GM18502 (cell line): Measurements from ENCODE around the gene IL17RB.

ENCODE experiments used
- ATAC-seq: cut with Tn5 transposase; IDR thresholded peaks from one replicate; pipeline ENCODE4 v1.9.1; 2021; ENCODE audit warnings: mild to moderate bottlenecking; ENCODE audit not compliant: unreplicated experiment, poor library complexity

The IL17RB gene

GRCh38 chr3:53811143-53811927 is 35.0 kb upstream of the IL17RB start:
- ATAC-seq: no peak

- no peak for ATAC-seq
Observed at GRCh38 chr3:53812434-53812833, 33.9 kb upstream of the IL17RB start.

DNA sequence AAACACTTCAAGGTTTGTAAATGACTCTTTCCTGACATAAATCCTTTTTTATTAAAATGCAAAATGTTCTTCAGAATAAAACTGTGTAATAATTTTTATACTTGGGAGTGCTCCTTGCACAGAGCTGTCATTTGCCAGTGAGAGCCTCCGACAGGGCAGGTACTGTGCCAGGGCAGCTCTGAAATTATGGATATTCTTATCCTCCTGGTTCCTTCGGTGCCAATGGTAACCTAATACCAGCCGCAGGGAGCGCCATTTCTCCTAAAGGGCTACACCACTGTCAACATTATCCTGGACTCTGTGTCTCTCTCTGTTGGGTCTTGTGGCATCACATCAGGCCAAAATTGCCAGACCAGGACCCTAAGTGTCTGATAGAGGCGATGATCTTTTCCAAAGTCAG is 33.1 kb upstream of the IL17RB start:
- ATAC-seq: no peak

DNA sequence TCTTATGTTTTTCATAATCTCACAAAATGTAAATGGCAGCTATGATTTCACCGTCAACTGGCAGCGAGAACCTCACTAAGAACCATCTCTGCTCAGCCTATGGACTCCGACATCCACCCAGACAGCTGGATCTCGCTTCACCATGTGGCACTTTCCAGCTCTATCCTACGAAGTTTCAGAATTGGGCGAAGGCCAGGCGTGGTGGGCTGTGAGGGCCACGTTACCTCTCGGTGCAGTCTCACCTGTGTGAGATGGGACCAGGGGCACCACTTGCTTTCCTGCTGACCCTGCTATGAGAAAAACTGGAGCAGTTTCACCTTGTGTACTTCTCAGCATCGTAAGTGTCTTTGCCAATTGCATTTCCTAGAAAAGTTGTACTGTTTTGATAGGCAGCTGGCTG is 32.5 kb upstream of the IL17RB start:
- ATAC-seq: no peak

- ATAC-seq: no peak
Observed at GRCh38 chr3:53815067-53815466, 31.3 kb upstream of the IL17RB start.

DNA sequence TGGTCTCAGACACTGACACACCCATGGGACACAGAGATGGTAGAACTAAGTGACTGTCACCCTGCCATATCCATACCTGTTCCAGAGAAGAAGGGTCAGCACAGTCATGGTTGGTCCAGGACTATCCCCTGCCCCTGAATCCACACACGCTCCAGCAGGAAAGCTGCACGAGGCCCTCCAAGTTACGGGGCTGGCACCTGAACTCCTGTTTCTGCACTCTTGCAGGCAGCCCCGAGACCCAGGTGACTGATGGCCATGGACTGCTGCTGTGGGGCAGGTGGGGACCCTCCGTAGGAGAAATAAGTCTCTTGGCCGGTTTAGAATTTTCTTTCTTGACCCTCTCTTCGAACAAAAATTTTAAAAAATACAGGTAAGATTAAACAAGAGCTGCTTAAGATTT is 30.7 kb upstream of the IL17RB start:
- ATAC-seq: no peak

DNA sequence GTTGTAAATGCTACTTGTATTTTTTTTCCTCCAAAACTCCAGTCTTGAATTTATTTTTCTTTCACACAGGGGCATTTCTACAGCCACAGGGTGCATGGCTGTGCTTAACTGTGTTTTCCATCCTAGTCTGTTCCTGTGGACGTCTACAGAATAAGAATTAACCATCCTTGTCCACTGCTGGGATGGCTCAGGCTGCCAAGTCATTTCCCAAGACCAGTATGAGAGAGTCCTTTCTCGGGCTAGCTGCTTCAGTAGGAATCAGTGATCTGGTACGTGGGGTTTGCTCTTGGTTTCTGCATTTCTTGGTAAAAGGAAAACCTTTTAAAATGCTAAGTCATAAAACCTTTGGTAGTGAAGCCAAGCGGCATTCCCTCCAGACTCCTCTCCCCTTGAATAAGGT is 29.9 kb upstream of the IL17RB start:
- no peak for ATAC-seq

DNA sequence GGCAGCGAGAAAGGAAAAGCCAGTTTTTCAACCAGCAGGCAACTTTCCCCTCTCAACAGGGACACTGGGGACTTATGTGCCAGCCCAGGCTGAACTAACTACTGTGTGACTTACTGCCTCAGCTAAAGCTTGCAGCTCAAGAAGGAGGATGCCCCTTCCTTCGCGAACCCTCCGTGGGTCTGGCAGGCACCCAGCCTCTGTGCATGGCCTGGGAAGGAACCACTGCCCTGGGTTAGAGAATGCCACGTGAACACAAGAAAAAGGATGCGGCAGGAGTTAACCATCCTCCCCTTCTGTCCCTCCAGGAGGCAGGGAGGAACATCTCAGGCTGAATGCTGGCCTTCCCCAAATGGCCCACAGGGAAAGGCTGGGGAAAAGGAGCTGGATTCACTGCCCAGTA is 29.2 kb upstream of the IL17RB start:
- no peak for ATAC-seq

- ATAC-seq: no peak
Observed at GRCh38 chr3:53817809-53818208, 28.6 kb upstream of the IL17RB start.

DNA sequence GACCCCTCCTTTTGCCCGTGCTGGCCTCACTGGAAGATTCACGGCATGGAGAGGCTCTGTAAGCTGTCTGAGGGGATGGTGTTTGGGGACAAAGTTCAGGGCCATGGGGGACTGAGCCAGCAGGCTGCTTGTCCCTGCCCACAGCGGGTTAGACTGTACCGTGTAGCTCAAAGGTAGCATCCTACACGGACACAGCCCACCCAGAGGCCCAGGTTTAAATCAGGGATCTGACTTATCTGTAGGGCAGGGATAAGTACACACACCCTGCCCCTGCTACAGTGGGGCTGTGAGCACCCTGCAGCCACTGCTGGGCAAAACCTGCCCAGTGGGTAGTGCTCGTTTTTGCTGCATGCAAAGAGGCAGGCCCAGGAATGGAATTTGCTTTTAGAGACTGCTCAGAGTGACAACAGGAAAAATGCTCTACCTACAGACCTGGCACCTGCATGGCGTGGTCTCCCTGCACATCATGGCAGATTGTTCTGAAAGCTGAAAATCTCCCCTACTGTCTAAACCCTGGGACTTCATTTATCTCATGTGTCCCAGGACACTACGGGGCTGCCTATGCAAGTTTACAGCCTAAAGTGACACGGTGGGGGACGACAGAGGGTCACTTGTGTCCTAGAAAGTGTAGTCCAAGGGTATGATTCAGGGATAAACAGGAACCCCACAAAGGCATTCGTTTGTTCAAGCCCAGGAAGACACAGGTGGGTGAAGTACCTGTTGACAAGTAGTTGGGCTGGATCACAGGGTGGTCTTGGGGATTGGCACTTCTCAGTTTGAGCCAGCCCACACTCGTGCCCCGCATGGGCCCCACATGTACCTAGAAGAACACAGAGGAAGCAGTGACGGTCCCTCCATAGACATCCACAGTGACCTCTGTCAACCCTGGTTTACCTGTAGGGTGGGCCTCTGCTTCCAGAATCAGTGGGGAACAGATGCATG is 27.9 kb upstream of the IL17RB start:
- ATAC-seq: no peak

GRCh38 chr3:53819163-53819868 is 27.1 kb upstream of the IL17RB start:
- no peak for ATAC-seq

DNA sequence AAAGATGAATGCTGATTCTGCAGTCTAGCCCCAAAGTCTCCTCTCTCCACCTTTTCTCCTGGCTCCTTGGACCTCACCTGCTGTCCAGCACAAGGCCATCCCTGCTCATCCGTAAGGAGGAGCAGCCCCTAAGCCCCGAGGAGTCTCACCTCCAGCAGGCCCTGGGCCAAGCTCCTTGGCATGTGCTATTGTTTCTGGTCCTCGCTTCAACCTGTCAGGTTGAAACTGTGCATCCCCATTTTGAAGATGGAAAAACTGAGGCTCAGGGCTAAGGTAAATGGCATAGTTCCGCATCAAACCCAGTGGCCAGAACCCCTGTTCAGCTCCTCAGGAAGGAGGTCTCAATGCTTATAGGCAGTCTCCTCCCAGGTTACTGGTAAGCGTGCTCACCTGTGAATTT is 26.3 kb upstream of the IL17RB start:
- no peak for ATAC-seq

- ATAC-seq: no peak
Observed at GRCh38 chr3:53820756-53821580, 25.4 kb upstream of the IL17RB start.

DNA sequence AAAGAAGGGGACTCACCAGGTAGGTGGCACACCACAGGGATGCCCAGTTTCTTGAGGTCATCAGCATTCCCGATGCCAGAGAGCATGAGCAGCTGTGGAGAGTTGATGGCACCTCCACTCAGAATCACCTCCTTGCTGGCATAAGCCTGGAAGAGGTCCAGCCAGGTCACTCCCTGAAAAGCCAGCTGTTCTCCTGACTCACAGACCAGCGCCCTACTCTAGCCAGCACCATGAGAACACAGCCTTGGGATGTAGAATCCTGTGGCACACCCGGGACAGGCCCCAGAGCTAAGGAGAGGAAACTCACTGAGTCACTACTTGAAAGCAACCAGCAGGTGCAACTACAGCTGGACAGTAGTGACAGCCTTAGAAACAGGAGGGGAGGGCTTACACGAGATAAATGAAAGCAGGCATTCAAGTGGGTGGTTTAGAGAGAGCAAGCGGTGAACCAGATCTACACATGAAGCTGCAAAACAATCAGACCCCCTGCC is 24.7 kb upstream of the IL17RB start:
- no peak for ATAC-seq

GRCh38 chr3:53822331-53822741 is 24.0 kb upstream of the IL17RB start:
- ATAC-seq: no peak

- no peak for ATAC-seq
Observed at GRCh38 chr3:53823026-53823955, 23.1 kb upstream of the IL17RB start.

DNA sequence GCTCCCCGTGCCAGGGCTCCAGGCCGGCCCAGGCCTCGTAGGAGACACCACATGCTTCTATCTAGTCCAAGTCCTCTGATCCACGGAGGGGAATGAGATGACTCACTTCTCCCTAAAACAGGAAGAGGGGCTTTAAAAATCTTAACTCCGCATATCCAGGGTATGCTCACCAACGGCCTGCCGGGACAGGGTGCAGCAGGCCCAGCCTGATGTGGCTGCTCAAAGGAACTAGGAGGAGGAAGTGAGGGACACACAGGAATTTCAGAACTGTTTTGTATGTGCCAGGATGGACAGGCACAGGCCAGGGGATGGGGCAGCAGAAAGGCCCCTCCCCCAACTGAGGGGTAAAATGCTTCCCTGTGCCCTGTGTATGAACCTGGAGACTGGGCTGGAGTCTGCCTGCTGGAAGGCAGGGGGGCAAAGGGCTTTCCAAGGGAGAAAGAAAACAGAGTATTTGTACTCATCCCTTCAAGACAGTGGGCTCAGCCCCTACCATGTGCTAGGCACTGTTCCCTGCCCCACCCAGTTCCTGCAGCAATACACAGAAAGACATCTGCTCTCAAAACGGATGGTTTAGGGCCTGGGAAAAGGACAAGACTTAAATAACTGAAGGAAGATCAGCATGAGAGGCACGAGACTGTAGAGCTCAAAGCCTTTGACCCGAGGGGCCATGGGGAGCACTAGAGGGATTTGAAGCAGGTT is 22.3 kb upstream of the IL17RB start:
- ATAC-seq: no peak

DNA sequence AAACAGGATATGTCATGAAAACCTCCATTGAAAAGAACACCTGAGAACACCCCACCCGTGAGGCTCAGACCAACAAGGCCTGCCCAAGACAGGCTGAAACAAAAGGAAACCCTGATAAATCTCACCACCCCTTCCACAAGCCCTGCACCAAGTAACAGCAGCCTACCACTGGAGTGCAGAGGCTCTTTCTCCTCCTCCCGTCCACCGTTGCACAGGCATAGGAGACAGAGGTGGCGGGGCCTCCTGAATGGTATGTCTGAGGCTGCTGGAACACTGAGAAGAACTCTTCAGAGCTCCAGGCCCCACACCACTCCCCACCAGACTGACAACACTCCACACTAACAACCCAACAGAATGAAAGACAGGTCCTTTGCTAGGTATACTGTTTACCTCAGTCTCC is 21.6 kb upstream of the IL17RB start:
- ATAC-seq: no peak
